Subcutaneous abdominal adipose tissue (tissue), 5 donors: Measurements from ENCODE around the gene AFAP1.
A peak's percentile ranks its signal among the peaks of the same experiment; 100 is the strongest.

Source experiments
- H3K27ac ChIP-seq: one replicate; pipeline ENCODE4 v1.7.0; 2013; ENCODE audit warnings: low read depth, mild to moderate bottlenecking, inconsistent platforms, low read length, moderate library complexity
- H3K27me3 ChIP-seq, 5 donors: one replicate each; pipeline ENCODE4 v1.7.0; 2013; ENCODE audit warnings: low read length in 5 of 5, inconsistent platforms in 1 of 5; ENCODE audit not compliant: control insufficient read depth in 5 of 5, insufficient read depth in 4 of 5
- H3K36me3 ChIP-seq, 5 donors: one replicate each; pipeline ENCODE4 v1.7.0; 2013; ENCODE audit warnings: low read length in 5 of 5; ENCODE audit not compliant: control insufficient read depth in 5 of 5, insufficient read depth in 5 of 5
- H3K4me1 ChIP-seq, 5 donors: one replicate each; pipeline ENCODE4 v1.7.0; 2013; ENCODE audit warnings: low read length in 5 of 5, mild to moderate bottlenecking in 3 of 5, moderate library complexity in 1 of 5; ENCODE audit not compliant: control insufficient read depth in 5 of 5, insufficient read depth in 5 of 5
- H3K4me3 ChIP-seq, 5 donors: one replicate each; pipeline ENCODE4 v1.7.0; 2013; ENCODE audit warnings: low read length in 5 of 5, low read depth in 1 of 5
- H3K9ac ChIP-seq, 5 donors: one replicate each; pipeline ENCODE4 v1.7.0; 2013; ENCODE audit warnings: low read length in 5 of 5, mild to moderate bottlenecking in 4 of 5, moderate library complexity in 3 of 5
- H3K9me3 ChIP-seq, 5 donors: one replicate each; pipeline ENCODE4 v1.7.0; 2013; ENCODE audit warnings: low read length in 5 of 5; ENCODE audit not compliant: control insufficient read depth in 5 of 5
- donor health status: healthy.
- donor health status: healthy.
- donor health status: healthy.
- donor health status: healthy.
- donor health status: healthy.

Gene AFAP1

GRCh38 chr4:7968262-7968896, 28.7 kb upstream of the AFAP1 start:
- Histone ChIP-seq H3K4me3 (peak overlapping the region in 1 of 5 donors; percentile 7), H3K4me1 (peaks cover 6 to 50% (median 37%) of the 10 kb centered on the region in 5 donors), H3K27me3 (peaks cover 0 to 3% (median 0%) of the 10 kb centered on the region in 5 donors), H3K9ac (no peak overlapping the region), H3K27ac (no peak overlapping the region), H3K9me3 (no peaks in the 10 kb centered on the region), H3K36me3 (no peaks in the 10 kb centered on the region)

- Histone ChIP-seq H3K9ac (no peak overlapping the region), H3K4me3 (no peak overlapping the region)
These were observed 28.0 kb upstream of the AFAP1 start for GRCh38 chr4:7967501-7968261.

GRCh38 chr4:7967063-7967440, 27.4 kb upstream of the AFAP1 start:
- peaks cover 6 to 50% (median 35%) of the 10 kb centered on the region in 5 donors for H3K4me1 ChIP-seq
- H3K27ac ChIP-seq = no peak overlapping the region
- H3K27me3 ChIP-seq = peaks cover 0 to 3% (median 0%) of the 10 kb centered on the region in 5 donors
- H3K4me3 ChIP-seq = no peak overlapping the region
- H3K9ac ChIP-seq = no peak overlapping the region
- no peaks in the 10 kb centered on the region for H3K9me3 ChIP-seq
- H3K36me3 ChIP-seq = no peaks in the 10 kb centered on the region

More at GRCh38 chr4:7967501-7968261, 28.0 kb upstream of the AFAP1 start:
- Histone ChIP-seq H3K36me3 (no peaks in the 10 kb centered on the region), H3K27me3 (peaks cover 0 to 3% (median 0%) of the 10 kb centered on the region in 5 donors), H3K4me1 (peaks cover 6 to 50% (median 35%) of the 10 kb centered on the region in 5 donors), H3K27ac (no peak overlapping the region), H3K9me3 (no peaks in the 10 kb centered on the region)

- no peak overlapping the region for H3K9ac ChIP-seq
- no peak overlapping the region for H3K4me3 ChIP-seq
- peaks cover 0 to 3% (median 0%) of the 10 kb centered on the region in 5 donors for H3K27me3 ChIP-seq
- H3K27ac ChIP-seq = no peak overlapping the region
- H3K4me1 ChIP-seq = peaks cover 6 to 50% (median 35%) of the 10 kb centered on the region in 5 donors
- no peaks in the 10 kb centered on the region for H3K9me3 ChIP-seq
- H3K36me3 ChIP-seq = no peaks in the 10 kb centered on the region
These were observed 26.8 kb upstream of the AFAP1 start for GRCh38 chr4:7966281-7967062.

GRCh38 chr4:7964890-7965662, 25.4 kb upstream of the AFAP1 start:
- Histone ChIP-seq H3K27ac (no peak overlapping the region), H3K27me3 (peaks cover 0 to 3% (median 0%) of the 10 kb centered on the region in 5 donors), H3K4me3 (peak overlapping the region in 1 of 5 donors; percentile 11), H3K4me1 (peaks cover 8 to 48% (median 42%) of the 10 kb centered on the region in 5 donors), H3K9me3 (no peaks in the 10 kb centered on the region), H3K9ac (no peak overlapping the region), H3K36me3 (no peaks in the 10 kb centered on the region)

GRCh38 chr4:7964459-7964858, 24.8 kb upstream of the AFAP1 start:
- H3K4me1 ChIP-seq = peaks cover 6 to 44% (median 38%) of the 10 kb centered on the region in 5 donors

GRCh38 chr4:7963691-7964090, 24.0 kb upstream of the AFAP1 start:
- H3K27me3 ChIP-seq = peaks cover 0 to 3% (median 0%) of the 10 kb centered on the region in 5 donors
- H3K4me1 ChIP-seq = peaks cover 4 to 38% (median 34%) of the 10 kb centered on the region in 5 donors
- no peak overlapping the region for H3K4me3 ChIP-seq
- no peaks in the 10 kb centered on the region for H3K36me3 ChIP-seq
- no peak overlapping the region for H3K27ac ChIP-seq
- no peaks in the 10 kb centered on the region for H3K9me3 ChIP-seq
- H3K9ac ChIP-seq = no peak overlapping the region

More at GRCh38 chr4:7964459-7964858, 24.8 kb upstream of the AFAP1 start:
- H3K36me3 ChIP-seq = no peaks in the 10 kb centered on the region
- no peak overlapping the region for H3K4me3 ChIP-seq
- no peak overlapping the region for H3K9ac ChIP-seq
- H3K27me3 ChIP-seq = peaks cover 0 to 3% (median 0%) of the 10 kb centered on the region in 5 donors
- no peak overlapping the region for H3K27ac ChIP-seq
- H3K9me3 ChIP-seq = no peaks in the 10 kb centered on the region

- H3K4me3 ChIP-seq = no peak overlapping the region
- peaks cover 0 to 3% (median 0%) of the 10 kb centered on the region in 5 donors for H3K27me3 ChIP-seq
- H3K36me3 ChIP-seq = no peaks in the 10 kb centered on the region
- H3K9ac ChIP-seq = no peak overlapping the region
- H3K27ac ChIP-seq = no peak overlapping the region
- no peaks in the 10 kb centered on the region for H3K9me3 ChIP-seq
- peaks cover 4 to 30% (median 25%) of the 10 kb centered on the region in 5 donors for H3K4me1 ChIP-seq
These were observed 23.2 kb upstream of the AFAP1 start for GRCh38 chr4:7962609-7963508.
